HG03175 (cell line): ENCODE measurements around the gene SETD2.
"Not testable (repeated sequence)": the region's sequence is repeated elsewhere in the genome, so short reads cannot be mapped to it uniquely, and the experiment has no call there.

Experiments
- ATAC-seq: cut with Tn5 transposase; IDR thresholded peaks from one replicate; pipeline ENCODE4 v1.9.1; 2021; ENCODE audit warnings: mild to moderate bottlenecking, moderate library complexity; ENCODE audit not compliant: unreplicated experiment

Gene SETD2

DNA sequence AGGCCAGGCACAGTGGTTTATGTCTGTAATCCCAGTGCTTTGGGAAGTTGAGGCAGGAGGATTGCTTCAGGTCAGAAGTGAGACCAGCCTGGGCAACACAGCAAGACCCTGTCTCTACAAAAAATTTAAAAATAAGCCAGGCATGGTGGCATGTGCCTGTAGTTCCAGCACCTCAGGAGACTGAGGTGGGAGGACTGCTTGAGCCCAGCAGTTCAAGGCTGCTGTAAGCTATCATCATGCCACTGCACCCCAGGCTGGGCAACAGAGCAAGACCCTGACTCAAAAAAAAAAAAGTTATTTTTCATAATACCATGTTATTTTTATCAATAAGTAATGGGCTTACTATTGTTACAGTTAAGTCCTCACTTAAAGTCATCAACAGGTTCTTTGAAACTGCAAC, 59.7 kb downstream of the SETD2 start:
- no peak for ATAC-seq

DNA sequence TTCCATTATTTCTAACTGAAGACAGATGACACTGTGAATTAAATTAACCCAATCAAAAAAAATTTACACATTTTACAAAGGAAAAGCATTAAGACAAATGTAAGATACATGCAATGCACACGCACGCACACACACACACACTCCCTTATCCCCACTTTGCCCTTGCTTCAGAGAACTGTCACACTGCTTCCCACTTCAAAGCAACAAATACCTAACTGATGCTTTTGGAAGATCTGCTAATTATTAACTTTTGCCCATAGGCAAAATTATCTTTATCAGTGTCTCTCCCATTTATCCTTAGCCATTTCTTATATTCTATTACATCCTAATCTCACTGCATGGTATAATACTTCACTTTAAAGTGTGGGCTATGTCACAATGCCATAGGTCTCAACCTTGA, 60.3 kb downstream of the SETD2 start:
- no peak for ATAC-seq

DNA sequence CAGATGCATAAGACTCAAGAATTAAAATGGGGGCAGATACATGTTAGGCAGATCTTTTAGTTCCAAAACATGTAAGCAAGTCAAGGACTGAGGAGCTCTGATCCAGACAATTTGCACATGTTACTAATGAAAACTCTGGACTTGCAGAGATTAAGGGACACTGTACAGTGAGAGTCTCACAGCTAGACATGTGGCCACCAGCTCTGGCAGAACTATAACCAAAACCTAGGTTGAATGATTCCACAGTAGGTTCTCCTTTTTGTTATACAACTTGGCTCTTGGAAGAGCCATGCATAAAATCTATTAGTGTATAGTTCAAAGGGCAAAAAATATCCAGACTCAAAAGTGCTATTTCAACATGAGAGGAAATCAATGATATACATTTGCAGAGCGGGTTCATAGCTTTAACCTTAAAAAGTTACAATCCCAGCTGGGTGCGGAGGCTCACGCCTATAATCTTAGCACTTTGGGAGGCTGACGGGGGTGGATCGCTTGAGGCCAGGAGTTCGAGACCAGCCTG, 61.8 kb downstream of the SETD2 start:
- ATAC-seq: no peak

DNA sequence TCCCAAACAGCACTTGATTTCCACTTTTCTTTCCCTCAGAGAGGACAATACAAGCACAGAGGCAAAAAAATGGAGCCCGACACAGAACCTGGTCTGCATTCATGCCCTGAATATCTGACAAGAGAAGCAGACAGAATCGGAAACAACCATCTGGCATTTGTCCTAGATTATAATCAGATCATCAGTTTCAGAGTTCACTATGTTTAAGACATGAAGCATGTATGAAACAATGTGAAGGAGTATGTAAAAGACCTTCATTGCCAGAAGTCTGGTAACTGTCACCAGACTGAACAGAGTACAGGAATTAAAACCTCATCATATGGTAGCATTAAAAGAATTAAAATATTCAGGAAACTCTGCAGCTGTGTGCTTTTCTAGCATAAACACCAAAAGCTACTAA, 65.0 kb downstream of the SETD2 start:
- ATAC-seq: no peak

DNA sequence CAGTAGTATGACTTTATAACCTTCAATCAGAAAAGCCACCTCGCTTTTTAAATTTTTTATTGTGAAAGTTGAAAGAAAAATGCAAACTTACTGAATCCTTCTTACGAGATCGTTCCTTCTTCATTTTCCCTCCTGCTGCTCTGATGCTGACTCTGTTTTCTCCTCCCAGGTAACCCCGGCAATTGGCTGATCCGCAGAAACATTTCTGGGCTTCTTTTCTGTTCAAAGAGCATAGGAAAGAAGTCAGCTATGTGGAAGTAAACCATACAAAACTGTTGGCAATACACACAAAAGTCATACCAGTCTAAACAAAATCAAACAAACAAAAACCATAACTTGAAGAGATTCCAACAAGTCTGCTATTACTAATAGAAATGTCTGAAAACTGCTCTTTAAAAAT, 66.0 kb downstream of the SETD2 start:
- no peak for ATAC-seq

DNA sequence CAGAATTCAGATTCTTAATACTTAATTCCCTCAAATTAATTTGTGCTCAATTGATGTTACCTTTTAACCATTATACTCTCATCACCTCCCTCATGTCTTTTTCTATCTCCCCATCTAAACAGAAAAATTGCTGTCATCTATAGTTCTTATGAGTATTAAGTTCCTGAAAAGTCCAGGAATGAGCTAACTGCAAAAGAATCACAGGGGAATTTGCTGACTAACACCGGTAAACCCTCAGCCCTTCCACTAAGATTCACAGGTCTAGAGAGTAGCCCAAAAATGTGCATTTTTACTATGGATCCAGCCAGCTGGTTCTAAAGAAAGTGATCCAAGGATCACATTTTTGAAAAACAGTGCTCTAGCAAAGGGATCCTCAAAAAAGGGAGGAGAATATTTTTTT, 67.0 kb downstream of the SETD2 start:
- no peak for ATAC-seq

DNA sequence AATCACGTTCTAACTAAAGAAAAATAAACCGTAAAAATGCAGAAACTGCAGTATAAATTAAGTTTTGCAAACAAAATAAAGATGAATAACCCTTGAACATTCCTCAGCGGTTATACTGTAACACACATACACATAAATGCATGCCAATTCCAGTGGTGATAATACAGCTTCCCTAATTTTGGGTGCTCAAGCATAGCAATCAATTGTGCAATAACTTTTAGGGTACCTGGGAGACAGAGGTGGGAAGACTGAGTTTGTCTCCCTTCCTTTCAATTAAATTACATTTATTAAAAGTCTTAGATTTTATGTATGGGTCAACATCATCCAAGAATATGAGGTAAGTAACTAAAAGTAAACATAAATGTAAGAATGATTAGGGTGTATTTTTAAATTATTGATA, 71.8 kb downstream of the SETD2 start:
- ATAC-seq: no peak

DNA sequence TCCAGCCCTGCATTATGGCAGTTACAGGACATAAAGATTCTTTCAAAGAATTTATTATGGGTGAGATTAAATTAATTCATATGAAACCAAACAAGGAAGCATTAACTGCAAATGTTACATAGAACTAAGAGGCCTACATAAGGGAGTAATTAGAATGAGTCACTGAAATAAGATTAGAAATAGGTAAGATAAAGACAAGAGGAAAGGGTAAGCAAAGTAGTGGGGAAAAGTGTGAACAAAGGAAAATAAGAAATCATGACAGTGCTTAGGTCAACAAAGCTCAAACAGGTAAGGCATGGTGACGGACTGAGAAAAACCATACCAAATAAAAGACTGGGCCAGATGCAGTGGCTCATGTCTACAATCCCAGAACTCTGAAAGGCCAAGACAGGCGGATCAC, 74.3 kb downstream of the SETD2 start:
- no peak for ATAC-seq

DNA sequence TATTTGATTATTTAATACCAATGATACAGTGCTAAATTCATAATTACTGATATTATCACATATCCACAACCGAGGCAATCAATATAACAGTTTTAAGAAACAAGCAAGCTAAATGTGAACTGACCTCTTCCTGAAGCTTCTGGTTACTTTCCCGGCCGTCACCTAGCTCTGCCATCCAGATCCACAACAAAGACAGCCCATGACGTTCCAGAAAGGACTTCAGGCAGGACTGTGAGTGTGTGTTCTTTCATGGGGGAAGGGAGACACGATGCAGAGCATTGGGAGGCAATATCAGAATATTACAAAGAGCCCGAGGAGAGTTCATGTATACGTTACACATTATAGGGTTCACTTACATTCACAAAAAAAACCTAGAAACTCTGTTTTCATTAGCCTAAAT, 77.8 kb downstream of the SETD2 start:
- ATAC-seq: no peak

DNA sequence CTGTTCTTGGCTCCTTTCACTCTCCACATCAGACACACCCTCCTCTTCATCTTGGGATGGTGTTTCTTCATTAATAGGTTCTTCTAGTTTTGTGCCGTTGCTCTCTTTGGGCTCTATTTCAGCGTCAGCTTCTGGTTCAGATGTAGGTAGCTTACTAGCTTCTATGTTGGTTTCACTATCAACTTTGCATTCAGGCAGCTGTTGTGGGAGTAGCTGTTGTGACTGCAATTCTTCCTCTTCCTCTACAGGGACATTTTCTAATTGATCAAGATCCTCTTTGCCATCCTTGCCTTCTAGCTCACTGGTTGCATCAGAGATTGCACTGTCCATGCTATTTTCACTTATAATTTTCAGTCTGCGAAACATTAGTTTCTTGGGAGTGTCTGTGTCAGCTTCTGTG, 80.1 kb downstream of the SETD2 start:
- no peak for ATAC-seq

DNA sequence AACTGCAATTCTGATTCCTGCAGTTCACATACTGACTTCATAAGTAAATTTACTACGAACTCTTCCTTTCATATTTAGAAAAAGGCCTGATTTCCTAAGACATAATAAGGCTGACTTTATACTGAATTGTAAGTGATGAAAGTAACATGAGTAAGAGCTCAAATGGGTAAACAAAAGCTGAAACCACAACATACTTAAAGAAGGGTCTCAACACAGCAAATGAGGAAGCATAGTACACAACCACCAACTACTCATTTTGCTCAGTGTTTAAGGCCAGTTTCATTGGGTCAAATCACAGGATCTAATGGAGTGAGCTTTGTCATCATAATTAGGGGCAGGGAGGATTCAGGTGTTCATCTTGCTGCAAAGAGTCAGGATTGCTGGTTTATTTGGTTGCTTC, 81.4 kb downstream of the SETD2 start:
- no peak for ATAC-seq

DNA sequence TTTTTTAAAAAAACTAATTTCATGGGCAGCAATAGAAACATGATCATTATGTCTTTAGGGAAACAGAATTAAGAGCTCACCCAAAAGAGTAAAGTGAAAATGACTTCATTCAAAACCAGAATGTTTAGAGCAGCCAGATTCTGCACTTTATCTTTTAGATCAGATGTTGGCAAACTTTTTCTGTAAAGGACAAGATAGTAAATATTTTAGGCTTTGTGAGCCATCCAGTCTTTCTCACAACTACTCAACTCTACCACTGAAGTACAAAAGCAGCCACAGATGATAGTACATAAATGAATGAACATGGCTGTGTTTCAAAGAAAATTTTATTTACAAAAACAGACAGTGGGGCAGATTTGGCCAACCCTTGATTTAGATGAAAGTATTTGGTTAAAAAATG, 84.5 kb downstream of the SETD2 start:
- ATAC-seq: no peak

DNA sequence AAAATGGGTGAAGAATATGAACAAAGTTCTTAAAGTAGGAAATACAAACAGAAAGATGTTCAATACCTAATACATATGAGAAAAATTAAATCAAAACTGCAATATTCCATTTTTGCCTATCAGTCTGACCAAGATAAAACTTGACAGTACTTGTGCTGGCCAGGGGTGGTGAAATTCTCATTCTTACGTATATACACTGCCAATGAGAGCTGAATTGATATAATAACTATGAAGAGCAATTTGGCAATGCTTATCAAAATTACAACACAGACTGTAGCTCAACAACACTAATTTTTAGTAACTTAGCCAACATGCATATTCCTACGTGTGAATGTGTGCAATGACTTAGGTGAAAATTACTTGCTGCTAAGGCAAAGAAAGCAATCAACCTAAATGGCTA, 90.2 kb downstream of the SETD2 start:
- no peak for ATAC-seq

DNA sequence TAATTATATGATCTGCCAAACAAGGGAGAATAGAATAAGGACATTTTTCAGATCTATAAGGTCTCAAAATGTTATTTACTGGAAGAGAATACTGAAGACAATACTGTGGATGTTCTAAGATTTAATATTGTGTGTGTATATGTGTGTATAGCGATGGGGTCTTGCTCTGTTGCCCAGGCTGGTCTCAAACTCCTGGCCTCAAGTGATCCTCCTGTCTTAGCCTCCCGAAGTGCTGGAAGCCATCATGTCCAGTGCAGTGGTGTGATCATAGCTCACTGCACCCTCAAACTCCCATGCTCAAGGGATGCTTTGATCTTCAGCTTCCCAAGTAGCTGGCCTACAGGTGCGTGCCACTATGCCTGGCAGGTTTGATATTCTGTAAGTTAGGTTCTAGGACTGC, 93.1 kb downstream of the SETD2 start:
- no peak for ATAC-seq

DNA sequence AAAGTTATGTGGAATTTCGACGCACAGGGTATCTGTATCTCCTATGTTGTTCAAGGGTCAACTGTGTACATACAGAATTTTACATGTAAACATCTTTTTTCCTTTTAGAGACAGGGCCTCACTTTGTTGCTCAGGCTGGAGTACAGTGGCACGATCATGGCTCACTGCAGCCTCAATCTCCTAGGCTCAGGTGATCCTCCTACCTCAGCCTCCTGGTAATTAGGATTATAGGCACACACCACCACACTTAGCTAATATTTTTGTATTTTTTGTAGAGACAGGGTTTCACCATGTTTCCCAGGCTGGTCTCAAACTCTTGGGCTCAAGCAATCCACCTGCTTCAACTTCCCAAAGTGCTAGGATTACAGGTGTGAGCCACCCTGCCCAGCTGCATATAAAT, 97.7 kb downstream of the SETD2 start:
- not testable (repeated sequence) for ATAC-seq

DNA sequence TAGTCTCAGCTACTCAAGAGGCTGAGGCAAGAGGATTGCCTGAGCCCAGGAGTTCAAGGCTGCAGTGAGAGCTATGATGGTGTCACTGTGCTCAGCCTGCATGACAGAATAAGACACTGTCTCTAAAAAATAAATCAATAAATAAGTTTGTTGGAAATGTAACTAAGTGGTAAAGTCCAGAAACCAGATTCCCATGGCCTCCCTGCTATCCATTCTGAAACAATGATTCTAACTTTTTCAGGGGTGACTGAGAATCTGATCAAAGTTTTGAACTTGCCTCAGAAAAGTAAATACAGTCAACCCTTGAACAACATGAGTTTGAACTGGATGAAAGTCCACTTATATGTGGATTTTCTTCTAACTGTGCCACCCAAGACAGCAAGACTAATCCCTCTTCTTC, 98.2 kb downstream of the SETD2 start:
- ATAC-seq: no peak

DNA sequence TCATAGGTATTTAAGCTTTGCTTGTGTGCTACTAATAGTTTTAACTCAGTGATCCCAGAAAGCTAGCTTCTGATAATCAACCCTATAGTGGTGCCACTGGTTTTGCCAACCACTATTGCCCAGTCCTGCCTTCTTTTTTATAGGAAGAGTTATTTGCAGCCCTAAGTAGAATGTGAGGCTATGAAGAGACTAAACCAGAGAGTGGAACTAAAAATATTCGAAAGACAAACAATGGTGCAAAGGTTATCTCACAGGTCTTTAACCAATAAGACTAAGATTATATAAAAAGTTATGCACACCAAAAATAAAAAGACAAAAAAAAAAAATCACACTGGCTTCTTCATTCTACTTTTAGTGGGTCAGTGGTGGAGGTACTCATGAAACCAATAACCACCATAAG, 98.9 kb downstream of the SETD2 start:
- no peak for ATAC-seq

DNA sequence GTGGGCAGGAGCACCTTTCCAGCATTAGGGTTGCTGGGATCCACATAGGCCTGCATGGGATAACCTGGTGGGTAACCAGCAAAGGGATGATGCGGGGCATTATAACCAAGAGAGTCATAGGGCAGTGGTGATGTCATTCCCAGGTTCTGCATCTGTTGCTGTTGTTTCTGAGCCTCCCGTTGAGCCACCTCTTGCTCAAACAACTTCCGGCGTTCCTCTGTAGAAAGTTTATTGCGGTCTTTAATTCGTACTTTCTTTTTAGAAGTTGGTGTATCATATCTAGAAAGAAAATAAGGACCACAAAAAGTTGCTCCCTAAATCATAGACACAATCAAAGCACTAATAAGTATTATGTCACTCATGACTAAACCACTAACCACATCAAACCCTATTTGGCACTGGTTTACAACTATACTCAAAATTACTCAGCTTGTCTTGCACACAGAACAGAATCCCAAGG, 106.7 kb downstream of the SETD2 start:
- no peak for ATAC-seq

DNA sequence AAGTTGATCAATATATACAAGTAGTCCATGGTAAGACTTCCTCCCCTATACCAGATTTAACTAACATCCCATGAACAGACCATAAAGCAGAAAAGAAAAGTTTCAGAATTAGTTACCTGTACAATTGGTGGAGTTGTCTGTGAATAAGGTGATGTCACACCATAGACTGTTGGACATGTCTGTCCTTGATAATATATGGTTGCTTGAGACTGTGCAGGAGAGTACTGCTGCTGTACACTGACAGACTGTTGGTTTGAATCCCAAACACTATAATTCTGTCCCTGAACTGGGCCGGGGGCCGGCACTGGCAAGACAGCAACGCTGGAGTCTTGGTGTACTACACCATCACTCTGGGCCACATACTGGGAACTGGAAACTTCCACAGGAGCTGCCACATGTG, 107.2 kb downstream of the SETD2 start:
- no peak for ATAC-seq

DNA sequence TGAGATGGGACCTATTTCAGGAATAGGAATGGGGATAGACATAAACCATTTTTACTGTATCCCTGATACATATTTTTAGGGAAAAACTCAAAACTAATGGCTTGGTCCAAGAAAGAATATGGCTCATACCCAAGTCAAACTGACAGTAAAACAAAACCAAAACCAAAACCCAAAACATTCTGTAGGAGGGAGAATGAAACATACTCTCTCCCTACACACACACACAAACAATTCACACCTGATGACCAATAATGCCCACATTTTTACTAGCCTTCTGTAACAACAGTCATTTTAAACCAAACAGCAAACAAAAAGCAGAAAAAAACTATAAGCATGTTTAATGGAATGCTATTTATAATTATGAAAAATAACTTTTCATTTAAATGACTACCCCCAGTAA, 109.5 kb downstream of the SETD2 start:
- ATAC-seq: no peak

DNA sequence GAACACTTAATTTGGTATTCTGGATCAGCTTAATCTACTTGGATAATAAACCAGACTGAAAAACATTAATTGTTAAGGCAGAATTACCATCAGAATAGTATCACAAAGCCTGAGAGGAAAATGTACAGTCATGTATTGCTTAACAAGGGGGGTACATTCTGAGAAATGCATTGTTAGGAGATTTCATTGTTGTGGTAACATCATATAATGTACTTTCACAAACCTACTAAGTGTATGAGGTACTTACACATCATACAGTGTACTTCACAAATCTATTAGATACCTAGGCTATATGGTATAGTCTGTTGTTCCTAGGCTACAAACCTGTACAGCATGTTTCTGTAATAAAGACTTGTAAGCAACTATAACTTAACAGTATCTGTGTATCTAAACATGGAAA, 116.2 kb downstream of the SETD2 start:
- no peak for ATAC-seq

DNA sequence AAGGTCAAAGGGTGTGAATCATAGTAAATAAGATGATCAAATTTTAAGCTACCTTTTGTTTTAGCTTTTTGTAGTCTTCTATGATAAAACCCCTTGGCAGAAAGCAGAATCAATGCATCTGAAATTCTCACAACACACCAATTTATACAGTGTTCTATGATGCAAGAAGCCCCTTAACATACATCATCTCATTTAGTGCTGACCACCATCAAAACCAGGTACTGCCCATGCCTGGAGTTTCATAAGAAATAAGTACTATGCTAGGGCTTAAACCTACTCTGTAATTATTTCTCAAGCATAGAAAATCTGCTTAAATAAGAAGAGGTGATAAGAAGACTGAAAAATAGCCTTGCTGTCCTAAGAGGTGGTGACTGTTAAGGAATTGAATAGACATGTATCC, 116.8 kb downstream of the SETD2 start:
- no peak for ATAC-seq

DNA sequence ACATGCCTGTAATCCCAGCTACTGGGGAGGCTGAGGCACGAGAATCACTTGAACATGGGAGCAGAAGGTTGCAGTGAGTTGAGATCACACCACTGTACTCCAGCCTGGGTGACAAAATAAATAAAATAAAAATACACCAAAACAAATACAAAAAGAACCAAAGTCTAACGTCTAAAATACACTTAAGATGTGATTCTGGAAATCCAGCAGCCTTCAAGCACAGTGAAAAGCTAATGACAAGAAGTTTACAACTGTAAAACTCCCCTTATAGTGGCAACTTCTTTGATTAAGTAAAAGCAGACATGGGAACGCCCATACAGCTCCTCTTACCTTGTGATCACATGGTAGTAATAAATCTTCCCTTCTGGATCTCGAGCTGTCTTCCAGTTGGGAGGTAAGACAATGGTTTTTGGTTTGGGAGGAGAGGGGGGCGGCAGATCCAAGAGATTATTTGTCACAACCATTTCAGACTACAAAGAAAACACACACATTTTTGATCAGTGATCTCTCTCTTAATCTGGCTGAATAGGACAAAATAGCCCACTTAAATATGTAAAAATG, 121.6 kb downstream of the SETD2 start:
- no peak for ATAC-seq
